PFSK-1 (cell line): ENCODE data around the gene NIM1K.

Experiments used
- FOXP2 ChIP-seq: optimal IDR thresholded peaks from 2 replicates; pipeline ENCODE3; 2011; ENCODE audit warnings: borderline replicate concordance, control low read depth, inconsistent platforms; ENCODE audit not compliant: insufficient read depth; ENCODE audit errors: extremely low read length, extremely low read depth
- POLR2AphosphoS5 ChIP-seq: IDR thresholded peaks from 2 replicates; pipeline ENCODE4 v1.6.1; 2012; ENCODE audit warnings: low read depth, mild to moderate bottlenecking, control low read depth, low read length, moderate library complexity
- REST ChIP-seq, 2 experiments: IDR thresholded peaks; 2 replicates each; pipeline versions ENCODE4 v1.6.1 to v1.8.0; 2011 to 2012; ENCODE audit warnings: low read depth in 2 of 2, low read length in 2 of 2, control low read depth in 1 of 2, inconsistent platforms in 1 of 2, mild to moderate bottlenecking in 1 of 2, moderate library complexity in 1 of 2; ENCODE audit not compliant: insufficient read depth in 1 of 2
- SIN3A ChIP-seq: IDR thresholded peaks from 2 replicates; pipeline ENCODE4 v1.6.1; 2012; ENCODE audit warnings: mild to moderate bottlenecking, low read length, moderate library complexity, borderline replicate concordance; ENCODE audit not compliant: insufficient read depth
- TAF1 ChIP-seq: IDR thresholded peaks from 2 replicates; pipeline ENCODE4 v1.6.1; 2012; ENCODE audit warnings: low read length, control low read depth, borderline replicate concordance; ENCODE audit not compliant: insufficient read depth

NIM1K gene

GRCh38 chr5:43171451-43171850, 20.6 kb upstream of the NIM1K start:
- TF ChIP-seq FOXP2 (no peak), TAF1 (no peak), SIN3A (no peak), REST (IDR thresholded peaks at IDR 0.05; ENCODE audit: insufficient read depth in 1 of 2, low read depth in 2 of 2, low read length in 2 of 2) (no peak), POLR2AphosphoS5 (no peak)

- TF ChIP-seq TAF1 (no peak), REST (IDR thresholded peaks at IDR 0.05; ENCODE audit: insufficient read depth in 1 of 2, low read depth in 2 of 2, low read length in 2 of 2) (no peak), POLR2AphosphoS5 (no peak), SIN3A (no peak), FOXP2 (no peak)
These were observed 20.1 kb upstream of the NIM1K start for GRCh38 chr5:43171926-43172325.

GRCh38 chr5:43172779-43173178, 19.2 kb upstream of the NIM1K start:
- TF ChIP-seq TAF1 (no peak), REST (IDR thresholded peaks at IDR 0.05; ENCODE audit: insufficient read depth in 1 of 2, low read depth in 2 of 2, low read length in 2 of 2) (no peak), SIN3A (no peak), FOXP2 (no peak), POLR2AphosphoS5 (no peak)

GRCh38 chr5:43174586-43174985, 17.4 kb upstream of the NIM1K start:
- no peak for TF ChIP-seq FOXP2
- no peak for TF ChIP-seq TAF1
- TF ChIP-seq POLR2AphosphoS5: no peak
- no peak for TF ChIP-seq REST (IDR thresholded peaks at IDR 0.05; ENCODE audit: insufficient read depth in 1 of 2, low read depth in 2 of 2, low read length in 2 of 2)
- TF ChIP-seq SIN3A: no peak

- no peak for TF ChIP-seq SIN3A
- no peak for TF ChIP-seq POLR2AphosphoS5
These were observed 12.2 kb upstream of the NIM1K start for GRCh38 chr5:43179836-43180235.
